Measurements from ENCODE around the gene PPM1D.

DNA sequence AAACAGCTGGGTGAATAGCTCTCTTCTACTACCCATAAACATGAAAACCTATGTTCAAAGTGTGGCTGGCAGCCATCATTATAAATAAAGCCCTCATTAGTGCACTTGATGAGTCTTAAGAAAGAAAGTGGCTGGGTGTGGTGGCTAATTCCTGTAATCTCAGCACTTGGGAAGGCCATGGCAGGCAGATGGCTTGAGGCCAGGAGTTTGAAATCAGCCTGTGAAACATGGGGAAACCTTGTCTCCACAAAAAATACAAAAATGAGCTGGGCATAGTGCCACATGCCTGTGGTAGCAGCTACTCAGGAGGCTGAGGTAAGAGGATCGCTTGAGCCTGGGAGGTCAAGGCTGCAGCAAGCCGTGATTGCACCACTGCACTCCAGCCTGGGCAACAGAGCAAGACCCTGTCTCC is 45.6 kb upstream of the PPM1D start:
- TF ChIP-seq, protein P1, sequence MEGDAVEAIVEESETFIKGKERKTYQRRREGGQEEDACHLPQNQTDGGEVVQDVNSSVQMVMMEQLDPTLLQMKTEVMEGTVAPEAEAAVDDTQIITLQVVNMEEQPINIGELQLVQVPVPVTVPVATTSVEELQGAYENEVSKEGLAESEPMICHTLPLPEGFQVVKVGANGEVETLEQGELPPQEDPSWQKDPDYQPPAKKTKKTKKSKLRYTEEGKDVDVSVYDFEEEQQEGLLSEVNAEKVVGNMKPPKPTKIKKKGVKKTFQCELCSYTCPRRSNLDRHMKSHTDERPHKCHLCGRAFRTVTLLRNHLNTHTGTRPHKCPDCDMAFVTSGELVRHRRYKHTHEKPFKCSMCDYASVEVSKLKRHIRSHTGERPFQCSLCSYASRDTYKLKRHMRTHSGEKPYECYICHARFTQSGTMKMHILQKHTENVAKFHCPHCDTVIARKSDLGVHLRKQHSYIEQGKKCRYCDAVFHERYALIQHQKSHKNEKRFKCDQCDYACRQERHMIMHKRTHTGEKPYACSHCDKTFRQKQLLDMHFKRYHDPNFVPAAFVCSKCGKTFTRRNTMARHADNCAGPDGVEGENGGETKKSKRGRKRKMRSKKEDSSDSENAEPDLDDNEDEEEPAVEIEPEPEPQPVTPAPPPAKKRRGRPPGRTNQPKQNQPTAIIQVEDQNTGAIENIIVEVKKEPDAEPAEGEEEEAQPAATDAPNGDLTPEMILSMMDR (conservative IDR thresholded peaks at IDR 0.05; ENCODE audit: low read length), result no peak
- no peak for TF ChIP-seq EZH2phosphoT487 (IDR thresholded peaks at IDR 0.05; ENCODE audit: borderline replicate concordance, low read depth, low read length)
